ENCODE results near the gene FRMD8.

The FRMD8 gene

DNA sequence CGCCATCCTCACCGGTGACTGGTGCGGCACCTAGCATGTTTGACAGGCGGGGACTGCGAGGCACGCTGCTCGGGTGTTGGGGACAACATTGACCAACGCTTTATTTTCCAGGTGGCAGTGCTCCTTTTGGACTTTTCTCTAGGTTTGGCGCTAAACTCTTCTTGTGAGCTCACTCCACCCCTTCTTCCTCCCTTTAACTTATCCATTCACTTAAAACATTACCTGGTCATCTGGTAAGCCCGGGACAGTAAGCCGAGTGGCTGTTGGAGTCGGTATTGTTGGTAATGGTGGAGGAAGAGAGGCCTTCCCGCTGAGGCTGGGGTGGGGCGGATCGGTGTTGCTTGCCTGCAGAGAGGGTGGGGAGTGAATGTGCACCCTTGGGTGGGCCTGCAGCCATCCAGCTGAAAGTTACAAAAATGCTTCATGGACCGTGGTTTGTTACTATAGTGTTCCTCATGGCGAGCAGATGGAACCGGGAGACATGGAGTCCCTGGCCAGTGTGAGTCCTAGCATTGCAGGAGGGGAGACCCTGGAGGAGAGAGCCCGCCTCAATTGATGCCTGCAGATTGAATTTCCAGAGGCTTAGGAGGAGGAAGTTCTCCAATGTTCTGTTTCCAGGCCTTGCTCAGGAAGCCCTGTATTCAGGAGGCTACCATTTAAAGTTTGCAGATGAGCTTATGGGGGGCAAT, 37.2 kb downstream of the FRMD8 start:
- Histone ChIP-seq H3K4me2 (ENCODE audit: low read length) (peak overlapping the region; percentile 82), H3K36me3 (ENCODE audit: insufficient read depth, low read length) (peaks cover 45% of the 10 kb centered on the region), H3K4me3 (ENCODE audit: low read length) (peak overlapping the region; percentile 82), H3K4me1 (ENCODE audit: control insufficient read depth, insufficient read depth, low read length) (peaks cover 32% of the 10 kb centered on the region), H3K27me3 (ENCODE audit: control insufficient read depth, insufficient read depth, low read length) (no peaks in the 10 kb centered on the region), H3K9me3 (replicated peaks; ENCODE audit: low read length) (no peaks in the 10 kb centered on the region), H3K9ac (ENCODE audit: low read depth, low read length) (peak overlapping the region; percentile 98)

DNA sequence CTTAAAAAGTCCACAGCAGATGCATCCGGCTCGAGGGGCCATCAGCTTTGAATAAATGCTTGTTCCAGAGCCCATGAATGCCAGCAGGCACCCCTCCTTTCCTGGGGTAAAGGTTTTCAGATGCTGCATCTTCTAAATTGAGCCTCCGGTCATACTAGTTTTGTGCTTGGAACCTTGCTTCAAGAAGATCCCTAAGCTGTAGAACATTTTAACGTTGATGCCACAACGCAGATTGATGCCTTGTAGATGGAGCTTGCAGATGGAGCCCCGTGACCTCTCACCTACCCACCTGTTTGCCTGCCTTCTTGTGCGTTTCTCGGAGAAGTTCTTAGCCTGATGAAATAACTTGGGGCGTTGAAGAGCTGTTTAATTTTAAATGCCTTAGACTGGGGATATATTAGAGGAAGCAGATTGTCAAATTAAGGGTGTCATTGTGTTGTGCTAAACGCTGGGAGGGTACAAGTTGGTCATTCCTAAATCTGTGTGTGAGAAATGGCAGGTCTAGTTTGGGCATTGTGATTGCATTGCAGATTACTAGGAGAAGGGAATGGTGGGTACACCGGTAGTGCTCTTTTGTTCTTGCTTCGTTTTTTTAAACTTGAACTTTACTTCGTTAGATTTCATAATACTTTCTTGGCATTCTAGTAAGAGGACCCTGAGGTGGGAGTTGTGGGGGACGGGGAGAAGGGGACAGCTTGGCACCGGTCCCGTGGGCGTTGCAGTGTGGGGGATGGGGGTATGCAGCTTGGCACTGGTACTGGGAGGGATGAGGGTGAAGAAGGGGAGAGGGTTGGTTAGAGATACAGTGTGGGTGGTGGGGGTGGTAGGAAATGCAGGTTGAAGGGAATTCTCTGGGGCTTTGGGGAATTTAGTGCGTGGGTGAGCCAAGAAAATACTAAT, 38.0 kb downstream of the FRMD8 start:
- peaks cover 24% of the 10 kb centered on the region for H3K4me1 ChIP-seq (ENCODE audit: control insufficient read depth, insufficient read depth, low read length)
- H3K36me3 ChIP-seq (ENCODE audit: insufficient read depth, low read length): peaks cover 45% of the 10 kb centered on the region
- H3K27me3 ChIP-seq (ENCODE audit: control insufficient read depth, insufficient read depth, low read length): no peaks in the 10 kb centered on the region
- H3K4me2 ChIP-seq (ENCODE audit: low read length): peak overlapping the region; percentile 82
- peak overlapping the region; percentile 82 for H3K4me3 ChIP-seq (ENCODE audit: low read length)
- no peaks in the 10 kb centered on the region for H3K9me3 ChIP-seq (replicated peaks; ENCODE audit: low read length)
- peak overlapping the region; percentile 98 for H3K9ac ChIP-seq (ENCODE audit: low read depth, low read length)

DNA sequence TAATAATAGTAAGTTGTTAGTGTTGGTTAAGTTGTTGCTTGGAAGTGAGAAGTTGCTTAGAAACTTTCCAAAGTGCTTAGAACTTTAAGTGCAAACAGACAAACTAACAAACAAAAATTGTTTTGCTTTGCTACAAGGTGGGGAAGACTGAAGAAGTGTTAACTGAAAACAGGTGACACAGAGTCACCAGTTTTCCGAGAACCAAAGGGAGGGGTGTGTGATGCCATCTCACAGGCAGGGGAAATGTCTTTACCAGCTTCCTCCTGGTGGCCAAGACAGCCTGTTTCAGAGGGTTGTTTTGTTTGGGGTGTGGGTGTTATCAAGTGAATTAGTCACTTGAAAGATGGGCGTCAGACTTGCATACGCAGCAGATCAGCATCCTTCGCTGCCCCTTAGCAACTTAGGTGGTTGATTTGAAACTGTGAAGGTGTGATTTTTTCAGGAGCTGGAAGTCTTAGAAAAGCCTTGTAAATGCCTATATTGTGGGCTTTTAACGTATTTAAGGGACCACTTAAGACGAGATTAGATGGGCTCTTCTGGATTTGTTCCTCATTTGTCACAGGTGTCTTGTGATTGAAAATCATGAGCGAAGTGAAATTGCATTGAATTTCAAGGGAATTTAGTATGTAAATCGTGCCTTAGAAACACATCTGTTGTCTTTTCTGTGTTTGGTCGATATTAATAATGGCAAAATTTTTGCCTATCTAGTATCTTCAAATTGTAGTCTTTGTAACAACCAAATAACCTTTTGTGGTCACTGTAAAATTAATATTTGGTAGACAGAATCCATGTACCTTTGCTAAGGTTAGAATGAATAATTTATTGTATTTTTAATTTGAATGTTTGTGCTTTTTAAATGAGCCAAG, 38.9 kb downstream of the FRMD8 start:
- Histone ChIP-seq H3K9ac (ENCODE audit: low read depth, low read length) (peak overlapping the region; percentile 98), H3K27me3 (ENCODE audit: control insufficient read depth, insufficient read depth, low read length) (no peaks in the 10 kb centered on the region), H3K36me3 (ENCODE audit: insufficient read depth, low read length) (peaks cover 45% of the 10 kb centered on the region), H3K4me3 (ENCODE audit: low read length) (peak overlapping the region; percentile 82), H3K4me1 (ENCODE audit: control insufficient read depth, insufficient read depth, low read length) (peaks cover 16% of the 10 kb centered on the region), H3K4me2 (ENCODE audit: low read length) (peak overlapping the region; percentile 82), H3K9me3 (replicated peaks; ENCODE audit: low read length) (no peaks in the 10 kb centered on the region)

DNA sequence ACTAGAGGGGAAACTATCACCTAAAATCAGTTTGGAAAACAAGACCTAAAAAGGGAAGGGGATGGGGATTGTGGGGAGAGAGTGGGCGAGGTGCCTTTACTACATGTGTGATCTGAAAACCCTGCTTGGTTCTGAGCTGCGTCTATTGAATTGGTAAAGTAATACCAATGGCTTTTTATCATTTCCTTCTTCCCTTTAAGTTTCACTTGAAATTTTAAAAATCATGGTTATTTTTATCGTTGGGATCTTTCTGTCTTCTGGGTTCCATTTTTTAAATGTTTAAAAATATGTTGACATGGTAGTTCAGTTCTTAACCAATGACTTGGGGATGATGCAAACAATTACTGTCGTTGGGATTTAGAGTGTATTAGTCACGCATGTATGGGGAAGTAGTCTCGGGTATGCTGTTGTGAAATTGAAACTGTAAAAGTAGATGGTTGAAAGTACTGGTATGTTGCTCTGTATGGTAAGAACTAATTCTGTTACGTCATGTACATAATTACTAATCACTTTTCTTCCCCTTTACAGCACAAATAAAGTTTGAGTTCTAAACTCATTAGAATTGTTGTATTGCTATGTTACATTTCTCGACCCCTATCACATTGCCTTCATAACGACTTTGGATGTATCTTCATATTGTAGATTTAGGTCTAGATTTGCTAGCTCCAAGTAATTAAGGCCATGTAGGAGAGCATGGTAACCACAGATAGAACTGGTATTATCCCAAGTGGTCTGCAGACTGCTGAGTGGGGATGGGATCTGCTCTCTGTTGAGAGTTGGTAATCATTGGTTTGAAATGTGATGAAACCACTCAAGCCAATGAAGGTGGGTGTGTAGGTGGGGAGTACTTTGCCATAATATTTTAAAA, 39.8 kb downstream of the FRMD8 start:
- Histone ChIP-seq H3K4me3 (ENCODE audit: low read length) (peak overlapping the region; percentile 82), H3K36me3 (ENCODE audit: insufficient read depth, low read length) (peaks cover 45% of the 10 kb centered on the region), H3K9ac (ENCODE audit: low read depth, low read length) (peak overlapping the region; percentile 98), H3K27me3 (ENCODE audit: control insufficient read depth, insufficient read depth, low read length) (no peaks in the 10 kb centered on the region), H3K4me1 (ENCODE audit: control insufficient read depth, insufficient read depth, low read length) (peaks cover 10% of the 10 kb centered on the region), H3K9me3 (replicated peaks; ENCODE audit: low read length) (no peaks in the 10 kb centered on the region), H3K4me2 (ENCODE audit: low read length) (peak overlapping the region; percentile 82)

DNA sequence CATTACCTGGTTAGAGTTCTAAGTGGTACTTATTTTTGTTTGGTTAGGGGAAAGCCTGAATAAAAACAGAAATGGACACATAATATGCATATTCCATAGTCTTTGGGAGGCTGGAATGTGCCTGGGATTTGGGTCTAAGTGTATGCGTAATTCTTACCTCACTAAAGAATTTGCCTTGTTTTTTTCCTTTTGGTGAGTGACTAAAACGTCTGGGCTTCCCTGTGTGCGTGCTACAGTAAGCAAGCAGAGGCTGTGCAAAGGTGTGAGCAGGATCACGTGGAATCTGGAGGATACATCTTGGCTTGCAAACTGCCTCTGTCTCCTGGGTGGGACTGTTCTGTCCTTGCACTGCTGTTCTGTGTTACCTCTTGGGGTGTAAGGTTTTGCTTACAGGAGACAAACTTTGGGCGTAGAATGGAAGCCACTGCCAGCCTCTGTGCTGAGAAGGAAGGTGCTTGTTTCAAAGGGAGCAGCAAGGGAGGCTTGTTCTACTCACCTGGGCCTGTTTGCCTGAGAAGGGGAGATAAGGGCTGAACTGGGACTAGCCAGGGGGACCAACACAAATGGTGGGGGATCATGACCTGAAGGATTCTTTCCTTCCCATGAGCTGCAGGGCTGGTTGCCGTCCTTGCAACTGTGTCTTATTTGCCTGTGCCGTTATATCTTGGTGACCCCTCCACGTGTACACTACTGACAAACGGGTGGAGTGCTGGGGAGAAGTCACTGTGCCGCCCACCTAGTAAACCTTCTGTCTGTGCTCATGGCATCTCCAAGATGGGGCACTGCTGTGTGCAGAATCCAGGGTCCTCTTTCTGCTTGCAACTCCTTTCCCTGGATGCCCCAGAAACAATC, 40.6 kb downstream of the FRMD8 start:
- Histone ChIP-seq H3K4me1 (ENCODE audit: control insufficient read depth, insufficient read depth, low read length) (peaks cover 3% of the 10 kb centered on the region), H3K36me3 (ENCODE audit: insufficient read depth, low read length) (peaks cover 45% of the 10 kb centered on the region), H3K4me2 (ENCODE audit: low read length) (peak overlapping the region; percentile 82), H3K9me3 (replicated peaks; ENCODE audit: low read length) (no peaks in the 10 kb centered on the region), H3K27me3 (ENCODE audit: control insufficient read depth, insufficient read depth, low read length) (no peaks in the 10 kb centered on the region), H3K9ac (ENCODE audit: low read depth, low read length) (peak overlapping the region; percentile 98), H3K4me3 (ENCODE audit: low read length) (peak overlapping the region; percentile 82)

DNA sequence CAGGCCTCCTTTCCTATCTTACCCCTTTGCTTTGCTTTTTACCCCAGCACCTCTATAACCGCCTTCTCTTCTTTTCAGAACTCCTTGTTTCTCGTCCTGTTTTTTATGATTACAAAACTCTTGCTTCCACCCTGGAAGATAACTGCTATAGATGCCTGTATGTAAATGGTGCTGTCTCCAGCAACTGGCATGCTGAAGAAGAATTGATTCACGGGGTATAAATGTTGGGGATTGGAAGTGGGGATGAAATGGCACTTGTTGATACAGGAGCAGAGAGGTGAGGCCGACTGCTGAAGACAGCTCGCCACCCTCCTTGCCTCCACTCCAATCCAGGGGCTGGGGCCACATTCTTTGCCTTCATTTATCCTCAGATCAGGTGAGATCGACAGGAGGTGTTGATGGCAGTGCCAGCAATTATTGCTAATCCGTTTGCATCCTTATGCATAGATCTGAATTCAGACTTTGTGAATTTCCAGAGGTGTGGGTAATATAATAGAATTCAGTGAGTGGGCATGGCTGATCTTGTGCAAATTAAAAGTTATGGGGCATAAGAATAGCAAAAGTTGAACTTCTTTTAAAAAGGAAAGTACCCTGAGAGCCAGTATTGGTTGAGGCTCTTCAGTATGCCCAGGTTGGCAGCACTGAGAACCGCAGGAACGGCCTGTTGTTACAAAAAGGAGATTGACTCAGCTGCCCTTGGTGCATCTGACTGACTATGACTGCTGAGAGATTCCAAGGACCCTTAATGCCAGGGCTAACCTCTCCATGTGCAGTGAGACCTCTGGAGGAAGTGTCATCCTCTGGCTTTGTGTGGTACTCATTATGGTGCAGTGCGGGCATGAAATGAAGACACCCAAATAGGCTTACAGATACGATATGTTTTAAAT, 41.5 kb downstream of the FRMD8 start:
- Histone ChIP-seq H3K4me2 (ENCODE audit: low read length) (peak overlapping the region; percentile 82), H3K4me3 (ENCODE audit: low read length) (peak overlapping the region; percentile 82), H3K9me3 (replicated peaks; ENCODE audit: low read length) (no peaks in the 10 kb centered on the region), H3K36me3 (ENCODE audit: insufficient read depth, low read length) (peaks cover 44% of the 10 kb centered on the region), H3K4me1 (ENCODE audit: control insufficient read depth, insufficient read depth, low read length) (peaks cover 3% of the 10 kb centered on the region), H3K9ac (ENCODE audit: low read depth, low read length) (peak overlapping the region; percentile 98), H3K27me3 (ENCODE audit: control insufficient read depth, insufficient read depth, low read length) (no peaks in the 10 kb centered on the region)

DNA sequence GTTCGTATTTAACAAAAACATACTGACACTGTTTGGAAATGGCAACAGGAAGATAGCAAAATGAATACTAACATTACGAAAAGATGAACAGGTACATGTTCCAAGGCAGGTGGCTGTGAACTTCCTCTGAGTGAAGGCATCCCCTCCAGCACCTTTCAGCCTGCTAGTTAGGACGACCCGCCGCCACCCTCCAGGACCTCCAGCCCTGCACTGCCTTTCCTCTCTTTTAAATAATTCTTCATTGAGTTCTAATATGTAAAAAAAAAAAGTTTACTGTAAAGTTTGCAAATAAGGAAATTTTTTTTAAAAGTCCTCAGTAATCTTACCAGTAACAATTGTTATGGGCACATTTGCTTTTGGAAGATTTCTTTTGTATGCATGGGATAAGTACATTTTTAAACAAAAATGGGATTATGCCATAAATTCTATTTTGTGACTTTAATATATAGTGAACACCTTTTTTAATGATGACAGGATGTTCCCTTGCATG, 42.2 kb downstream of the FRMD8 start:
- Histone ChIP-seq H3K27me3 (ENCODE audit: control insufficient read depth, insufficient read depth, low read length) (no peaks in the 10 kb centered on the region), H3K4me3 (ENCODE audit: low read length) (peak overlapping the region; percentile 82), H3K36me3 (ENCODE audit: insufficient read depth, low read length) (peaks cover 37% of the 10 kb centered on the region), H3K4me2 (ENCODE audit: low read length) (peak overlapping the region; percentile 82), H3K9ac (ENCODE audit: low read depth, low read length) (peak overlapping the region; percentile 98), H3K4me1 (ENCODE audit: control insufficient read depth, insufficient read depth, low read length) (peaks cover 3% of the 10 kb centered on the region), H3K9me3 (replicated peaks; ENCODE audit: low read length) (no peaks in the 10 kb centered on the region)

DNA sequence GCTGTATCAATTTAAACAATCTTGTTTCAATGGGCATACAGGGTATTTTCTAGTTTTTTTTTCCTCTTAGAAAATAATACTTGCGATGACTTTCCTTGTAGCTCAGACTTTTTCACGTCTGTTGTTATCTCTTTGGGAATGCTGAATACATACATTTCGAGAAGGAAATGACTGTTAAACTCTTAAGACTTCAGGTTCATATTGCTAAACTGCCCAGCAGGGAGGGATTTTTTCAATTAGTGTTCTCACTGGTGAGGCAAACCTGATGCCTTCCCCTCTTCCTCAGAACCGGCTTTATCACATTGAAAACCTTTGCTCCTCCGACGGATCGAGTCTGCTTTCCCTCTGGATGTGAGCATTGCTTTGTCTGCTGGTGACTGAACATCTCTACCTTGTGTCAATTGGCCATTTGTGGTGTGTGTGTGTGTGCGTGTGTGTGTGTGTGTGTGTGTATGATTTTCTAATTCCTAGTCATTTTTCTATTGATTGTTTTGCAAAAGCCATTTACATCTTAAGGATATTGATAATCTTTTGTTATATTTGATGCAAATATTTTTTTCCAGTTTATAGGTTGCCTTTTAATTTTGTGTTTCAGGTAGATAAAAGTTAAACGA, 42.7 kb downstream of the FRMD8 start:
- Histone ChIP-seq H3K4me3 (ENCODE audit: low read length) (peak overlapping the region; percentile 82), H3K9ac (ENCODE audit: low read depth, low read length) (peak overlapping the region; percentile 98), H3K4me2 (ENCODE audit: low read length) (peak overlapping the region; percentile 82), H3K36me3 (ENCODE audit: insufficient read depth, low read length) (peaks cover 35% of the 10 kb centered on the region), H3K9me3 (replicated peaks; ENCODE audit: low read length) (no peaks in the 10 kb centered on the region), H3K27me3 (ENCODE audit: control insufficient read depth, insufficient read depth, low read length) (no peaks in the 10 kb centered on the region), H3K4me1 (ENCODE audit: control insufficient read depth, insufficient read depth, low read length) (peaks cover 6% of the 10 kb centered on the region)

All from skeletal muscle satellite cell (primary cell).